WTC11 (cell line): ENCODE measurements around the gene RS1. TPM values are rescaled to one million over a fixed set of nuclear protein-coding genes. Genes with fewer than 3 reads are reported as not detected.

Experiments
- ATAC-seq: fragments of 200-7000 bp; cut with Tn5 transposase; 2 replicates; pipeline ENCODE4 v1.10.0; 2021; ENCODE audit warnings: mild to moderate bottlenecking, moderate library complexity
- CTCF ChIA-PET: fragments of 300-600 bp; sonication (Branson Sonifier 250); formaldehyde crosslinking; loops from one replicate; lab custom pipeline; 2021; ENCODE audit warnings: antibody characterized with exemption; lab: Charles Lee
- POLR2A ChIA-PET: fragments of 350-600 bp; sonication (Branson Sonifier 250); formaldehyde crosslinking; loops from one replicate; lab custom pipeline; 2021; ENCODE audit warnings: antibody characterized with exemption; lab: Charles Lee
- DNase-seq: peaks from one replicate; pipeline ENCODE4 v3.0.0; 2021; ENCODE audit warnings: low spot score
- H3K27ac Mint-ChIP-seq: 2 replicates; pipeline ENCODE4 v1.8.0; 2021; ENCODE audit warnings: mixed read lengths
- H3K27me3 Mint-ChIP-seq: 2 replicates; pipeline ENCODE4 v1.8.0; 2021; ENCODE audit warnings: low read depth, mild to moderate bottlenecking, moderate library complexity, mixed read lengths
- H3K36me3 Mint-ChIP-seq: 2 replicates; pipeline ENCODE4 v1.8.0; 2021; ENCODE audit warnings: mixed read lengths
- H3K4me1 Mint-ChIP-seq: 2 replicates; pipeline ENCODE4 v1.8.0; 2022; ENCODE audit warnings: mixed read lengths
- H3K4me3 Mint-ChIP-seq: 2 replicates; pipeline ENCODE4 v1.8.0; 2021; ENCODE audit warnings: mild to moderate bottlenecking, moderate library complexity, mixed read lengths
- H3K9me3 Mint-ChIP-seq: 2 replicates; pipeline ENCODE4 v1.8.0; 2021; ENCODE audit warnings: mixed read lengths
- ATF6 ChIP-seq: sonication (generic); formaldehyde crosslinking; IDR thresholded peaks from 2 replicates; pipeline ENCODE4 v1.8.1; 2023; ENCODE audit warnings: mild to moderate bottlenecking, missing genetic modification reagents
- CBFB ChIP-seq: sonication (generic); formaldehyde crosslinking; IDR thresholded peaks from 2 replicates; pipeline ENCODE4 v1.8.1; 2022; ENCODE audit warnings: mild to moderate bottlenecking, low read depth, missing genetic modification reagents
- ELF4 ChIP-seq: sonication (generic); formaldehyde crosslinking; IDR thresholded peaks from 2 replicates; pipeline ENCODE4 v1.8.1; 2022; ENCODE audit warnings: low read depth, mild to moderate bottlenecking, moderate library complexity, missing genetic modification reagents
- ESRRA ChIP-seq: sonication (generic); formaldehyde crosslinking; IDR thresholded peaks from 2 replicates; pipeline ENCODE4 v1.8.1; 2022; ENCODE audit warnings: mild to moderate bottlenecking, missing genetic modification reagents, borderline replicate concordance
- ETV6 ChIP-seq: sonication (generic); formaldehyde crosslinking; IDR thresholded peaks from 2 replicates; pipeline ENCODE4 v1.8.1; 2022; ENCODE audit warnings: mild to moderate bottlenecking, missing genetic modification reagents
- GRHL2 ChIP-seq: fragments of 250-450 bp; sonication (Bioruptor Pico); IDR thresholded peaks from 2 replicates; pipeline ENCODE4 v1.8.0; 2022; ENCODE audit warnings: mild to moderate bottlenecking, moderate library complexity; ENCODE audit not compliant: insufficient replicate concordance, severe bottlenecking
- JUN ChIP-seq: sonication (generic); formaldehyde crosslinking; IDR thresholded peaks from 2 replicates; pipeline ENCODE4 v1.8.0; 2023; ENCODE audit warnings: mild to moderate bottlenecking, missing genetic modification reagents
- MLX ChIP-seq: sonication (generic); formaldehyde crosslinking; IDR thresholded peaks from 2 replicates; pipeline ENCODE4 v1.8.1; 2023; ENCODE audit warnings: mild to moderate bottlenecking, missing genetic modification reagents, moderate library complexity
- MYBL2 ChIP-seq: sonication (generic); formaldehyde crosslinking; IDR thresholded peaks from 2 replicates; pipeline ENCODE4 v1.8.1; 2023; ENCODE audit warnings: mild to moderate bottlenecking, moderate library complexity, missing genetic modification reagents
- NFATC4 ChIP-seq: fragments of 250-450 bp; sonication (Bioruptor Pico); IDR thresholded peaks from 2 replicates; pipeline ENCODE4 v1.9.0; 2021; ENCODE audit warnings: mild to moderate bottlenecking
- PREB ChIP-seq: sonication (generic); formaldehyde crosslinking; IDR thresholded peaks from 2 replicates; pipeline ENCODE4 v1.8.1; 2022; ENCODE audit warnings: mild to moderate bottlenecking, missing genetic modification reagents, moderate library complexity, borderline replicate concordance
- PRRX2 ChIP-seq: fragments of 250-450 bp; sonication (Bioruptor Pico); IDR thresholded peaks from 2 replicates; pipeline ENCODE4 v1.8.0; 2021; ENCODE audit warnings: mild to moderate bottlenecking
- RELA ChIP-seq: sonication (generic); formaldehyde crosslinking; IDR thresholded peaks from 2 replicates; pipeline ENCODE4 v1.8.1; 2022; ENCODE audit warnings: missing genetic modification reagents, mild to moderate bottlenecking, borderline replicate concordance
- SP1 ChIP-seq: sonication (generic); formaldehyde crosslinking; conservative IDR thresholded peaks from 2 replicates; pipeline ENCODE4 v1.8.1; 2022; ENCODE audit warnings: missing genetic modification reagents
- TCF7 ChIP-seq: sonication (generic); formaldehyde crosslinking; IDR thresholded peaks from 2 replicates; pipeline ENCODE4 v1.8.0; 2022; ENCODE audit warnings: mild to moderate bottlenecking, low read depth, missing genetic modification reagents, moderate library complexity
- TEAD1 ChIP-seq: sonication (generic); formaldehyde crosslinking; IDR thresholded peaks from 2 replicates; pipeline ENCODE4 v1.8.0; 2022; ENCODE audit warnings: mild to moderate bottlenecking, missing genetic modification reagents
- TP53 ChIP-seq: sonication (generic); formaldehyde crosslinking; IDR thresholded peaks from 2 replicates; pipeline ENCODE4 v1.8.1; 2023; ENCODE audit warnings: mild to moderate bottlenecking, missing genetic modification reagents
- ZNF317 ChIP-seq: sonication (generic); formaldehyde crosslinking; IDR thresholded peaks from 2 replicates; pipeline ENCODE4 v1.8.1; 2023; ENCODE audit warnings: low read depth, mild to moderate bottlenecking, moderate library complexity, missing genetic modification reagents, borderline replicate concordance
- ZNF396 ChIP-seq: fragments of 250-450 bp; sonication (Bioruptor Pico); IDR thresholded peaks from 2 replicates; pipeline ENCODE4 v1.8.0; 2021; ENCODE audit warnings: mild to moderate bottlenecking, moderate library complexity, borderline replicate concordance
- ZNF416 ChIP-seq: fragments of 250-450 bp; sonication (Bioruptor Pico); IDR thresholded peaks from 2 replicates; pipeline ENCODE4 v1.9.0; 2021; ENCODE audit warnings: mild to moderate bottlenecking, inconsistent platforms
- ZNF423 ChIP-seq: fragments of 250-450 bp; sonication (Bioruptor Pico); IDR thresholded peaks from 2 replicates; pipeline ENCODE4 v2.1.2; 2022; ENCODE audit warnings: mild to moderate bottlenecking, moderate library complexity
- ZSCAN18 ChIP-seq: fragments of 250-450 bp; sonication (Bioruptor Pico); IDR thresholded peaks from 2 replicates; pipeline ENCODE4 v2.1.2; 2022; ENCODE audit warnings: mild to moderate bottlenecking, moderate library complexity
- total RNA-seq: library from RNA; stranded (reverse); gene quantifications from 3 replicates; pipeline ENCODE4 v1.2.3, GENCODE V29; 2021
- TF ChIP-seq, protein P1 (sequence below): sonication (generic); formaldehyde crosslinking; IDR thresholded peaks from 2 replicates; pipeline ENCODE4 v1.8.1; 2023; ENCODE audit warnings: mild to moderate bottlenecking, missing genetic modification reagents, moderate library complexity
- TF ChIP-seq, protein P2 (sequence below): sonication (generic); formaldehyde crosslinking; IDR thresholded peaks from 2 replicates; pipeline ENCODE4 v1.8.0; 2022; ENCODE audit warnings: mild to moderate bottlenecking, missing genetic modification reagents
- TF ChIP-seq, protein P3 (sequence below): fragments of 250-450 bp; sonication (Bioruptor Pico); IDR thresholded peaks from 2 replicates; pipeline ENCODE4 v1.9.0; 2021; ENCODE audit warnings: moderate library complexity, mild to moderate bottlenecking, inconsistent platforms, borderline replicate concordance

The RS1 gene
- total RNA-seq, 1 experiment from 2014 or later: not detected

DNA sequence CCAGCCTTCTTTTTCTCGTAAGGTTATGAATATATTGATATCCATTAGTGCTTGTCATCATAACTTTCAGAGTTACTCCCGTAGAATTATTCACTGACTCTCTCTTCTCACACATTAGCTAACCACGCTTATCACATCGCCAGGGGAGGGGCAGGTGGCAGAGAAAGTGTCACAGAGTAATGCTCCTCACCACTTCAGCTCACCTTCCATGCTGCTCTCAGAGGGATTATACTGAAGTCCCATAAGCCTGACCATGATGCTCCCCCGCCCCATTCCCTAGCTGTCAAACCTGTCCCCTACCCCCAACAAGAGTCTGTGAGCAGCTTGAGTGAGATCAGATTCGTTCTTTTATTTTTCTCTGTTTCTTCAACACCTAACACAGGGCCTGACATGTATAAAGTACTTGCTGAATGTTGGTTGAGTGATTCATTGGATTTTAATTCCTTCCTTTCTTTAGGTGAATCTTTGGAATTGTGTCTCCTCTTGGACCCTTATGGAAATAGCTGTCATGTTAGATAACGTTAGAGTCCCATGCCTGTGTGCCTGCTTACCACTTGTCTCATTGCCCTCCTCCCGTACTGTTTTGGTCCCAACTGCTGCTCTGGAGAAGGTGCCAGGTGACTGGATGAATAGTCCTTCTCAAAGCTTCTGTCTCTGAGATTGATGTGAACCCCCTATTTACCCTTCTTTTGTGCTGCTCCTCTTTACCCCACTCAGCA lies 55.1 kb downstream of the RS1 start:
- H3K27me3 Mint-ChIP-seq: no peaks in the 10 kb centered on the region
- no peak for DNase-seq
- no peak overlapping the region for H3K4me3 Mint-ChIP-seq
- CTCF ChIA-PET: no interaction called here
- no peaks in the 10 kb centered on the region for H3K36me3 Mint-ChIP-seq
- no peak overlapping the region for H3K27ac Mint-ChIP-seq
- no peak for ATAC-seq
- TF ChIP-seq, protein P1, sequence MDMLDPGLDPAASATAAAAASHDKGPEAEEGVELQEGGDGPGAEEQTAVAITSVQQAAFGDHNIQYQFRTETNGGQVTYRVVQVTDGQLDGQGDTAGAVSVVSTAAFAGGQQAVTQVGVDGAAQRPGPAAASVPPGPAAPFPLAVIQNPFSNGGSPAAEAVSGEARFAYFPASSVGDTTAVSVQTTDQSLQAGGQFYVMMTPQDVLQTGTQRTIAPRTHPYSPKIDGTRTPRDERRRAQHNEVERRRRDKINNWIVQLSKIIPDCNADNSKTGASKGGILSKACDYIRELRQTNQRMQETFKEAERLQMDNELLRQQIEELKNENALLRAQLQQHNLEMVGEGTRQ: no peak
- no peak for TF ChIP-seq ETV6 (CRISPR knock-in tag)
- no peak for TF ChIP-seq MYBL2 (CRISPR knock-in tag)
- no peak for TF ChIP-seq NFATC4
- TF ChIP-seq MLX: no peak
- TF ChIP-seq, protein P2, sequence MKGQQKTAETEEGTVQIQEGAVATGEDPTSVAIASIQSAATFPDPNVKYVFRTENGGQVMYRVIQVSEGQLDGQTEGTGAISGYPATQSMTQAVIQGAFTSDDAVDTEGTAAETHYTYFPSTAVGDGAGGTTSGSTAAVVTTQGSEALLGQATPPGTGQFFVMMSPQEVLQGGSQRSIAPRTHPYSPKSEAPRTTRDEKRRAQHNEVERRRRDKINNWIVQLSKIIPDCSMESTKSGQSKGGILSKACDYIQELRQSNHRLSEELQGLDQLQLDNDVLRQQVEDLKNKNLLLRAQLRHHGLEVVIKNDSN: no peak
- TF ChIP-seq PRRX2: no peak
- no peak for TF ChIP-seq TP53 (CRISPR knock-in tag)
- TF ChIP-seq ZNF396 (CRISPR knock-in tag): no peak
- no peak for TF ChIP-seq ZNF317 (CRISPR knock-in tag)
- TF ChIP-seq TCF7 (CRISPR knock-in tag): no peak
- TF ChIP-seq ZNF416 (CRISPR knock-in tag): no peak
- no peak for TF ChIP-seq ZSCAN18
- TF ChIP-seq ESRRA (CRISPR knock-in tag): no peak
- TF ChIP-seq SP1 (CRISPR knock-in tag): no peak
- no peak for TF ChIP-seq ZNF423 (CRISPR knock-in tag)
- TF ChIP-seq TEAD1 (CRISPR knock-in tag): no peak
- no peak for TF ChIP-seq JUN
- TF ChIP-seq PREB (CRISPR knock-in tag): no peak
- TF ChIP-seq CBFB: no peak
- TF ChIP-seq, all 79 proteins: peak for 0
- POLR2A ChIA-PET: no interaction called here
- Mint-ChIP-seq H3K9me3 (no peaks in the 10 kb centered on the region), H3K4me1 (peaks cover 5% of the 10 kb centered on the region; the same call in 1 of the 2 replicates)

DNA sequence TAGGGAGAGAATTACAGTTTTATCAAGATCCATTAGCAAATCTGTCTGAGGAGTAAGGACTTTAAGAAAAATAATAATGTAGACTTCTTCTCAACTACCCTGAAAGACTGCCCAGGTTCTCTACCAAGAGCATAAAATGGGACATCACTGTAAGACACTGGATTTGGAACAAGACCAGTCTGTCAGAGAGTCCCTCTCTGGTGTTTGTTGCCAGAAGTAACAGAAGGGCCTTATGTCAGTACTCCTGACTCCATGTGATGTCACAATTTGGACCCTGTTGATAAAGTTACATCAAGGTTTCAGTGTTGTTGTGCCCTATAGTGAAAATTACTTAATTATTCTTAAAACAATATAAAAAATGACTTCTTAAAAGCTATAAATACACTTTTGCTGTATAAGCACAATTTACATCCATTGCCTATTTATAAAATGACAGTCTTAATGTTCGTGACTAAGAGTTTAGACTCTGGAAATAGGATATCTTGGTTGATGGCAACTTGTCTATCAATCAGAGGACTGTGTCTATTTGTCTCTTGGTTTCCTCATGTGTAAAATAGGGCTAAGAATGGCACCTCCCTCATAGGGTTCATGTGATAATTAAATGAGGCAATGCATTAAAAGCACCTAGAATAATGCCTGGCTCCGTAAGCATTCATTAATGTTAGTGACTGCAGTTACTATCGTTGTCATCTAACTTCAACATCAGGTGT lies 57.8 kb downstream of the RS1 start:
- H3K4me1 Mint-ChIP-seq: peaks cover 5% of the 10 kb centered on the region; the same call in 1 of the 2 replicates
- TF ChIP-seq ATF6 (CRISPR knock-in tag): no peak
- TF ChIP-seq GRHL2 (CRISPR knock-in tag): no peak
- TF ChIP-seq, protein P3, sequence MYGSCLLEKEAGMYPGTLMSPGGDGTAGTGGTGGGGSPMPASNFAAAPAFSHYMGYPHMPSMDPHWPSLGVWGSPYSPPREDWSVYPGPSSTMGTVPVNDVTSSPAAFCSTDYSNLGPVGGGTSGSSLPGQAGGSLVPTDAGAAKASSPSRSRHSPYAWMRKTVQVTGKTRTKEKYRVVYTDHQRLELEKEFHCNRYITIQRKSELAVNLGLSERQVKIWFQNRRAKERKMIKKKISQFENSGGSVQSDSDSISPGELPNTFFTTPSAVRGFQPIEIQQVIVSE (CRISPR knock-in tag): no peak
- no peak for TF ChIP-seq ZNF416 (CRISPR knock-in tag)
- no peak for TF ChIP-seq RELA
- no peak for TF ChIP-seq ELF4 (CRISPR knock-in tag)

More for the DNA sequence above, 57.8 kb downstream of the RS1 start:
- ChIA-PET CTCF (no interaction called here), POLR2A (no interaction called here)
- no peak overlapping the region for H3K27ac Mint-ChIP-seq
- no peak overlapping the region for H3K4me3 Mint-ChIP-seq
- peaks cover 11% of the 10 kb centered on the region for H3K36me3 Mint-ChIP-seq
- DNase-seq: no peak
- H3K27me3 Mint-ChIP-seq: no peaks in the 10 kb centered on the region
- H3K9me3 Mint-ChIP-seq: no peaks in the 10 kb centered on the region
- ATAC-seq: no peak
